GF-D8 (cell line): ENCODE measurements around the gene UBE2S.
A peak's percentile ranks its signal among the peaks of the same experiment; 100 is the strongest.
"Not testable (repeated sequence)": the region's sequence is repeated elsewhere in the genome, so short reads cannot be mapped to it uniquely, and the experiment has no call there.

Experiments
- DNase-seq: peaks from one replicate; lab custom pipeline; 2025; lab: John Stamatoyannopoulos, UW

Gene UBE2S

GRCh38 chr19:55406091-55406825, 1.3 kb downstream of the UBE2S start:
- DNase-seq: no peak

GRCh38 chr19:55405638-55406037, 1.9 kb downstream of the UBE2S start:
- no peak for DNase-seq

- DNase-seq: no peak
These were observed 5.1 kb downstream of the UBE2S start for GRCh38 chr19:55402509-55402908.

- not testable (repeated sequence) for DNase-seq
These were observed 6.2 kb downstream of the UBE2S start for GRCh38 chr19:55401390-55401789.

GRCh38 chr19:55400281-55401087, 7.1 kb downstream of the UBE2S start:
- no peak for DNase-seq

- no peak for DNase-seq
These were observed 9.2 kb downstream of the UBE2S start for GRCh38 chr19:55398200-55398925.

GRCh38 chr19:55392820-55393761, 14.5 kb downstream of the UBE2S start:
- no peak for DNase-seq

GRCh38 chr19:55391702-55392615, 15.6 kb downstream of the UBE2S start:
- DNase-seq: no peak

GRCh38 chr19:55391191-55391670, 16.4 kb downstream of the UBE2S start:
- no peak for DNase-seq

GRCh38 chr19:55390461-55390880, 17.1 kb downstream of the UBE2S start:
- DNase-seq: no peak

GRCh38 chr19:55389386-55390317, 17.9 kb downstream of the UBE2S start:
- DNase-seq: no peak

GRCh38 chr19:55387736-55388497, 19.7 kb downstream of the UBE2S start:
- DNase-seq: no peak

GRCh38 chr19:55386493-55386971, 21.1 kb downstream of the UBE2S start:
- no peak for DNase-seq

GRCh38 chr19:55385724-55386492, 21.7 kb downstream of the UBE2S start, which contains the start of gene RPL28:
RPL28 (plus strand) TSS chr19:55385932; CDS start chr19:55386358, 426 bp downstream.
- peak; percentile 93 for DNase-seq

GRCh38 chr19:55384920-55385723, 22.5 kb downstream of the UBE2S start:
- peak; percentile 88 for DNase-seq

GRCh38 chr19:55384131-55384919, 23.3 kb downstream of the UBE2S start, which contains the start of gene TMEM238:
TMEM238 (minus strand) TSS chr19:55384292; CDS start chr19:55384259, 33 bp downstream.
- DNase-seq: peak; percentile 22
